ENCODE data around the gene RASA2. TPM values are rescaled to one million over a fixed set of nuclear protein-coding genes. Genes with fewer than 3 reads are reported as not detected.

Gene RASA2
- total and polyA plus RNA-seq, 9 of the 15 experiments (the other 6 are each of a cell fraction or from before 2014, with no cell fraction given): 2.0 to 12.8 (median 9.5) TPM

- TF ChIP-seq BRF2 (IDR thresholded peaks at IDR 0.05; ENCODE audit: borderline replicate concordance, insufficient read depth, insufficient read length) (no peak), SIN3B (IDR thresholded peaks at IDR 0.05; ENCODE audit: low read depth) (no peak), XRCC4 (IDR thresholded peaks at IDR 0.05; ENCODE audit: extremely low read depth, insufficient read depth, insufficient read length) (no peak), ZBTB2 (IDR thresholded peaks at IDR 0.05) (no peak), MAFF (IDR thresholded peaks at IDR 0.05; ENCODE audit: low read length) (no peak), DPF2 (IDR thresholded peaks at IDR 0.05) (no peak), DMBX1 (CRISPR knock-in tag; IDR thresholded peaks at IDR 0.05; ENCODE audit: borderline replicate concordance) (no peak), ZNF274 (IDR thresholded peaks at IDR 0.05; ENCODE audit: borderline replicate concordance, low read depth, low read length) (no peak)
Measured at GRCh38 chr3:141442914-141443313, 43.9 kb upstream of the RASA2 start (continued).

GRCh38 chr3:141444586-141445285 is 42.1 kb upstream of the RASA2 start:
- no peak overlapping the region for H3K9ac ChIP-seq (ENCODE audit: insufficient read depth in 1 of 2, low read depth in 2 of 2, low read length in 2 of 2)
- no peak overlapping the region for H3K27ac ChIP-seq (ENCODE audit: extremely low read depth, low read depth, low read length)
- no peaks in the 10 kb centered on the region for H3K79me2 ChIP-seq (ENCODE audit: control insufficient read depth, insufficient read depth, low read length)
- H2AFZ ChIP-seq (ENCODE audit: low read depth, low read length): no peak overlapping the region
- peaks cover 35% of the 10 kb centered on the region for H3K36me3 ChIP-seq (ENCODE audit: control insufficient read depth, insufficient read depth, low read length)
- no peaks in the 10 kb centered on the region for H3K27me3 ChIP-seq (ENCODE audit: control insufficient read depth in 2 of 2, insufficient read depth in 2 of 2, low read length in 2 of 2)
- DNase-seq (ENCODE audit: extremely low read depth in 1 of 4, low spot score in 3 of 4): no peak
- no peak for FAIRE-seq
- in situ Hi-C loops (cut with MboI) (loop anchor here (5.0 kb wide), 1 partner anchor 77 kb away; the partner anchor contains the start of gene ZBTB38), intact Hi-C loops (cut with micrococcal nuclease) (no loop called here)
- no peaks in the 10 kb centered on the region for H3K9me1 ChIP-seq (ENCODE audit: control insufficient read depth, insufficient read depth, low read length)
- ChIA-PET CTCF (ENCODE audit: low intra/inter-chr PET ratio) (no interaction called here), POLR2A (no interaction called here)
- peaks cover 4% of the 10 kb centered on the region; the same call in 1 of the 2 replicates for H3K9me3 ChIP-seq (replicated peaks; ENCODE audit: control insufficient read depth, insufficient read depth, low read depth, low read length)
- no peak overlapping the region for H3K4me2 ChIP-seq (ENCODE audit: insufficient read depth, low read length)
- TSS peak; percentile 8 for BruUV-seq (replicated peaks)
- peaks cover 0 to 5% of the 10 kb centered on the region in 2 experiments; a peak in 3 of 5 replicates for H3K4me1 ChIP-seq (replicated peaks in 1 of 2; ENCODE audit: control insufficient read depth in 2 of 2, insufficient read depth in 2 of 2, low read length in 2 of 2)
- WGBS (ENCODE audit: insufficient coverage, low coverage, missing lambda C conversion rate): 88% methylated on average over 14 of the region's 14 CpGs
- no peaks in the 10 kb centered on the region for H4K20me1 ChIP-seq (replicated peaks; ENCODE audit: control insufficient read depth, insufficient read depth, low read length)
- no peak overlapping the region for H3K4me3 ChIP-seq
- ATAC-seq: no peak
- TF ChIP-seq ZNF780A (CRISPR knock-in tag; IDR thresholded peaks at IDR 0.05) (no peak), ZNF407 (IDR thresholded peaks at IDR 0.05; ENCODE audit: low read depth) (no peak)

Data from K562 (cell line).